HCT116 (cell line): ENCODE data around the gene PRRC2C. TPM values are rescaled to one million over a fixed set of nuclear protein-coding genes. Genes with fewer than 3 reads are reported as not detected.
A peak's percentile ranks its signal among the peaks of the same experiment; 100 is the strongest.

Experiments
- ATAC-seq: fragments of 200-7000 bp; cut with Tn5 transposase; 2 replicates; pipeline ENCODE4 v1.9.1; 2020; ENCODE audit warnings: mild to moderate bottlenecking, moderate library complexity
- BruUV-seq: library from RNA; stranded (reverse); fragments of 400-500 nt; replicated peaks from 2 replicates; lab custom pipeline; 2021; lab: Mats Ljungman, UMichigan
- CTCF ChIA-PET: fragments of 300-600 bp; sonication (Branson Sonifier 250); formaldehyde crosslinking; loops from one replicate; lab custom pipeline; 2021; ENCODE audit warnings: antibody characterized with exemption; lab: Charles Lee
- POLR2A ChIA-PET: fragments of 300-600, 350-600 bp; sonication (Branson Sonifier 250); formaldehyde crosslinking; loops from one replicate; lab custom pipeline; 2021; ENCODE audit warnings: antibody characterized with exemption; lab: Charles Lee
- RAD21 ChIA-PET, 2 experiments: fragments of 300-600 bp; sonication (Branson Sonifier 250); formaldehyde crosslinking; loops; one replicate each; lab custom pipeline; 2023; ENCODE audit warnings: low total read pairs in 2 of 2; ENCODE audit not compliant: uncharacterized antibody in 2 of 2, unreplicated experiment in 2 of 2, low non-redundant PET in 1 of 2; lab: Charles Lee
- DNase-seq: peaks from one replicate; pipeline ENCODE4 v3.0.0-alpha.2; 2010; ENCODE audit warnings: low read depth, low spot score
- H2AFZ ChIP-seq: fragments of 200-600 bp; shearing (Covaris generic), sonication (generic); 2 replicates; pipeline ENCODE4 v1.6.1; 2017; ENCODE audit warnings: low read depth, mixed run types, mixed read lengths, antibody characterized with exemption, low read length; ENCODE audit not compliant: poor library complexity, severe bottlenecking
- H3K27ac ChIP-seq: 2 replicates; pipeline ENCODE4 v1.5.1; 2012; ENCODE audit warnings: low read depth, low read length
- H3K27me3 ChIP-seq: fragments of 200-600 bp; sonication (generic); 2 replicates; pipeline ENCODE4 v1.6.1; 2016; ENCODE audit warnings: mixed run types, low read length, mixed read lengths; ENCODE audit not compliant: insufficient read depth
- H3K36me3 ChIP-seq, 2 experiments: fragments of 200-500 bp in 1 of 2; fragments of 200-600 bp in 1 of 2; sonication (Bioruptor generic) in 1 of 2; sonication (generic) in 1 of 2; 2 replicates each; pipeline versions ENCODE4 v1.5.1 to v1.6.1; 2014 to 2016; ENCODE audit warnings: low read length in 2 of 2, inconsistent platforms in 1 of 2, mixed read lengths in 1 of 2, mixed run types in 1 of 2; ENCODE audit not compliant: insufficient read depth in 2 of 2, control insufficient read depth in 1 of 2
- H3K4me1 ChIP-seq, 2 experiments: fragments of 200-600 bp in 1 of 2; sonication (generic) in 1 of 2; 2 replicates each; pipeline versions ENCODE4 v1.5.1 to v1.6.1; 2012 to 2017; ENCODE audit warnings: low read length in 2 of 2, inconsistent platforms in 1 of 2, mild to moderate bottlenecking in 1 of 2, mixed read lengths in 1 of 2, mixed run types in 1 of 2, moderate library complexity in 1 of 2; ENCODE audit not compliant: insufficient read depth in 2 of 2, control insufficient read depth in 1 of 2
- H3K4me2 ChIP-seq: fragments of 200-600 bp; sonication (generic); 2 replicates; pipeline ENCODE4 v1.6.1; 2017; ENCODE audit warnings: mixed run types, low read length, mixed read lengths
- H3K4me3 ChIP-seq, 2 experiments: fragments of 200-600 bp in 1 of 2; sonication (generic) in 1 of 2; replicated peaks in 1 of 2; 2 replicates each; pipeline ENCODE4 v1.5.1; 2011 to 2016; ENCODE audit warnings: low read length in 2 of 2, control low read depth in 1 of 2, low read depth in 1 of 2, mild to moderate bottlenecking in 1 of 2, mixed read lengths in 1 of 2, mixed run types in 1 of 2
- H3K79me2 ChIP-seq: fragments of 200-600 bp; sonication (generic); 2 replicates; pipeline ENCODE4 v1.6.1; 2017; ENCODE audit warnings: mild to moderate bottlenecking, mixed run types, low read length, moderate library complexity, mixed read lengths; ENCODE audit not compliant: insufficient read depth
- H3K9ac ChIP-seq: fragments of 200-600 bp; sonication (generic); 2 replicates; pipeline ENCODE4 v1.6.1; 2016; ENCODE audit warnings: low read length, mixed read lengths
- H3K9me2 ChIP-seq: fragments of 200-600 bp; sonication (generic), shearing (Covaris generic); 2 replicates; pipeline ENCODE4 v1.6.1; 2017; ENCODE audit warnings: mixed run types, mild to moderate bottlenecking, moderate library complexity; ENCODE audit not compliant: insufficient read depth
- H3K9me3 ChIP-seq, 2 experiments: fragments of 200-500 bp in 1 of 2; fragments of 200-600 bp in 1 of 2; sonication (Bioruptor generic) in 1 of 2; sonication (generic) in 1 of 2; 2 replicates each; pipeline ENCODE4 v1.6.1; 2014 to 2017; ENCODE audit warnings: low read length in 2 of 2, mixed read lengths in 2 of 2, inconsistent platforms in 1 of 2, low read depth in 1 of 2, mild to moderate bottlenecking in 1 of 2, mixed run types in 1 of 2, moderate library complexity in 1 of 2; ENCODE audit not compliant: control insufficient read depth in 1 of 2, insufficient read depth in 1 of 2
- H4K20me1 ChIP-seq: fragments of 200-600 bp; sonication (generic), shearing (Covaris generic); 2 replicates; pipeline ENCODE4 v1.6.1; 2017; ENCODE audit warnings: mixed run types, mild to moderate bottlenecking, moderate library complexity; ENCODE audit not compliant: insufficient read depth
- CBX3 ChIP-seq: IDR thresholded peaks from 2 replicates; pipeline ENCODE4 v1.6.1; 2012; ENCODE audit warnings: low read depth
- CEBPB ChIP-seq: IDR thresholded peaks from 2 replicates; pipeline ENCODE4 v1.6.1; 2012; ENCODE audit warnings: low read depth
- EGR1 ChIP-seq: IDR thresholded peaks from 2 replicates; pipeline ENCODE4 v1.6.1; 2012; ENCODE audit warnings: low read depth
- ELF1 ChIP-seq: IDR thresholded peaks from 2 replicates; pipeline ENCODE4 v1.6.1; 2012; ENCODE audit warnings: low read depth, borderline replicate concordance
- EZH2phosphoT487 ChIP-seq: fragments of 200-600 bp; IDR thresholded peaks from 2 replicates; pipeline ENCODE4 v1.6.1; 2018; ENCODE audit warnings: antibody characterized with exemption, borderline replicate concordance
- FOSL1 ChIP-seq: IDR thresholded peaks from 2 replicates; pipeline ENCODE4 v1.6.1; 2012; ENCODE audit warnings: low read depth
- JUND ChIP-seq: IDR thresholded peaks from 2 replicates; pipeline ENCODE4 v1.6.1; 2012
- POLR2A ChIP-seq: IDR thresholded peaks from 2 replicates; pipeline ENCODE4 v1.7.0; 2011; ENCODE audit warnings: borderline replicate concordance; ENCODE audit not compliant: insufficient read depth, insufficient read length; ENCODE audit errors: extremely low read depth
- POLR2AphosphoS5 ChIP-seq: IDR thresholded peaks from 2 replicates; pipeline ENCODE4 v1.6.1; 2011; ENCODE audit warnings: mild to moderate bottlenecking, low read depth, low read length, moderate library complexity
- SIN3A ChIP-seq: IDR thresholded peaks from 2 replicates; pipeline ENCODE4 v1.6.1; 2012; ENCODE audit warnings: low read depth
- SP1 ChIP-seq: IDR thresholded peaks from 2 replicates; pipeline ENCODE4 v1.6.1; 2012; ENCODE audit warnings: low read depth
- SRF ChIP-seq: IDR thresholded peaks from 2 replicates; pipeline ENCODE4 v1.6.1; 2012; ENCODE audit warnings: low read depth
- TCF7L2 ChIP-seq: IDR thresholded peaks from 2 replicates; pipeline ENCODE4 v1.7.0; 2011; ENCODE audit warnings: borderline replicate concordance, inconsistent platforms; ENCODE audit not compliant: insufficient read depth, insufficient read length; ENCODE audit errors: extremely low read depth
- YY1 ChIP-seq: IDR thresholded peaks from 2 replicates; pipeline ENCODE4 v1.6.1; 2011; ENCODE audit warnings: low read length, low read depth, moderate library complexity, mild to moderate bottlenecking; ENCODE audit not compliant: insufficient replicate concordance; ENCODE audit errors: extremely low read depth
- ZFX ChIP-seq: fragments of 450-650 bp; IDR thresholded peaks from 2 replicates; pipeline ENCODE4 v1.6.1; 2017
- intact Hi-C: fragments of 100-400 bp; cut with micrococcal nuclease; formaldehyde crosslinking; loops from 2 replicates; pipeline ENCODE4 v1.10.0; 2022
- total RNA-seq: library from RNA; stranded (reverse); gene quantifications from one replicate; pipeline ENCODE4 v1.2.1, GENCODE V29; 2021; ENCODE audit not compliant: unreplicated experiment
- TF ChIP-seq, protein P1 (sequence below): IDR thresholded peaks from 2 replicates; pipeline ENCODE4 v1.6.1; 2012

The PRRC2C gene
- total RNA-seq, 1 experiment from 2014 or later: 154 TPM

DNA sequence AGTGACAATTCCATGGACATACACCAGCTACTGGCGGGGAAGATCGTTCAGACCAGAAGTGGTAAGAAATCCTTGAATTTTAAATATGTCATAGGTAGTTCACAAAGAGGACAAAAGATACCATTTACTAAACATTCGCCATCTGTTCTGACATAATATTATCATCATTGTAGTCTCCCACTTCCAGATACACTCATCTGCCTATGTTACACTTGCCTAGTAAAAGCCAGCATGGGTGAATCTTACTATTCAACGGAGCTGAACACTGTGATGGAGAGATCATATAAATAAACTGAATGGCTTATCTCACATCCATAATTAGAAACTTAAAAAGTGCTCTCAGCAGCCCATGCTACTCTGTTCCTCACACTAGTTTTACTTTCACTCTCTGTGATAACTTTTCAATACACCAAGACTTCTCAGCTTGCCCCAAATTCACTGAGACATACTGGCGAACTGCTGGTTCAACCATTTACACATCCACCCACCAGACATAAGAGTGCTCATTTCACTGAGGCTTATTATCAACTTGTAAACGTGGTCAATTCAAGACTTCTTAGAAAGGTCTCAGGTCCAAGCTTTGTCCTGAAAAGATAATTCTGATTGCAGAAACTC lies 463 bp upstream of the PRRC2C start:
- H3K4me3 ChIP-seq: peak overlapping the region; percentile 95 to 98
- DNase-seq: no peak
- H3K4me1 ChIP-seq: peaks cover 9 to 14% of the 10 kb centered on the region in 2 experiments
- no peaks in the 10 kb centered on the region for H3K27me3 ChIP-seq
- H3K9ac ChIP-seq: peak overlapping the region; percentile 98
- peaks cover 34% of the 10 kb centered on the region for H4K20me1 ChIP-seq
- ATAC-seq: peak; percentile 39
- ChIA-PET CTCF (interaction anchor here (1.1 to 1.9 kb wide), 10 partner anchors 8 to 231 kb away, joined by 3 to 8 read pairs (median 5); partner anchors contain the start of gene FMO4), POLR2A (interaction anchor here (0.8 to 0.9 kb wide), 2 partner anchors 13 to 16 kb away, joined by 3 to 4 read pairs; no protein-coding TSS in a partner anchor), RAD21 (no interaction called here)
- peaks cover 0 to 4% of the 10 kb centered on the region in 2 experiments; a peak in 3 of 4 replicates for H3K36me3 ChIP-seq
- intact Hi-C loops: no loop called here
- H3K9me2 ChIP-seq: no peaks in the 10 kb centered on the region
- H2AFZ ChIP-seq: peak overlapping the region; percentile 76
- TF ChIP-seq ZFX (no peak), FOSL1 (0 out of 2 replicates have a peak, but pooled peaks have one; percentile 9), CEBPB (peak; percentile 31; the same call in 1 of the 2 replicates)
- peak overlapping the region; percentile 37; the same call in 1 of the 2 replicates for H3K27ac ChIP-seq
- peaks cover 46% of the 10 kb centered on the region for H3K79me2 ChIP-seq
- BruUV-seq: TSS peak; percentile 96
- peak overlapping the region; percentile 80 for H3K4me2 ChIP-seq
- no peaks in the 10 kb centered on the region for H3K9me3 ChIP-seq

DNA sequence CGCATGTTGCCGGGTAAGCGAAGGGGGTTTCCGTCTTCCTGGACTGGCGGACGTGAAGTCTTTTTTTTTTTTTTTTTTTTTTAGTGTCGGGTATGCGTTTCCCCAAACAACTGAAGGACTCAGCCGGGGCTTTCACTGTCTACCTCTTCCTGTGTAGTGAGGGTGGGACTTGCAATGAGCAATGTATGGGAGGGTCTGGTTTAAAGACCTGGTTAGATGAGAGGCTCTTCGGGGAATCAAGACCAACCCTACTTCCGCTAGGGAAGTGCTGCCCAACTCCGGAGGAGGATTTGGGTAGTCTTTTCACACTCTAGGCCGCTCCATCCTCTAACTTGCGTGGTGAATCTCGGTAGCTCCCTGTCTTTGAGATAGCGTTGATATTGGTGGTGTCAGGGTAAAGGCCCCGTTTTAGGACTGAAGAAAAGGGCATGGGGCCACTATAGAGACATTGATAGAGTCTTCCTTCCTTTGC lies 754 bp downstream of the PRRC2C start:
- no peak overlapping the region for H2AFZ ChIP-seq
- DNase-seq (peak; percentile 16), ATAC-seq (peak; percentile 39)
- H3K4me2 ChIP-seq: peak overlapping the region; percentile 80
- intact Hi-C loops: no loop called here
- H3K4me3 ChIP-seq: peak overlapping the region; percentile 95 to 98
- H3K4me1 ChIP-seq: peaks cover 9 to 14% of the 10 kb centered on the region in 2 experiments
- H3K27ac ChIP-seq: peak overlapping the region; percentile 90
- H3K9me3 ChIP-seq: no peaks in the 10 kb centered on the region
- H3K79me2 ChIP-seq: peaks cover 58% of the 10 kb centered on the region
- TF ChIP-seq SRF: no peak
- TF ChIP-seq JUND: no peak
- no peak for TF ChIP-seq ZFX
- no peak for TF ChIP-seq YY1
- TF ChIP-seq, protein P1, sequence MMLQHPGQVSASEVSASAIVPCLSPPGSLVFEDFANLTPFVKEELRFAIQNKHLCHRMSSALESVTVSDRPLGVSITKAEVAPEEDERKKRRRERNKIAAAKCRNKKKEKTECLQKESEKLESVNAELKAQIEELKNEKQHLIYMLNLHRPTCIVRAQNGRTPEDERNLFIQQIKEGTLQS: no peak
- TF ChIP-seq POLR2A: no peak
- TF ChIP-seq CEBPB: no peak
- TF ChIP-seq POLR2AphosphoS5: no peak
- no peak for TF ChIP-seq CBX3
- TF ChIP-seq SP1: no peak
- TF ChIP-seq ELF1: no peak
- no peak for TF ChIP-seq EGR1
- TF ChIP-seq EZH2phosphoT487: no peak
- no peak for TF ChIP-seq SIN3A
- TF ChIP-seq TCF7L2: no peak
- TF ChIP-seq FOSL1: no peak
- BruUV-seq: no TSS peak
- peaks cover 44% of the 10 kb centered on the region for H4K20me1 ChIP-seq
- H3K36me3 ChIP-seq: peaks cover under 1 to 12% of the 10 kb centered on the region in 2 experiments; a peak in 3 of 4 replicates
- no peaks in the 10 kb centered on the region for H3K27me3 ChIP-seq
- POLR2A ChIA-PET: interaction anchor here (0.8 kb wide), 1 partner anchor 12 kb away, joined by 3 read pairs; no protein-coding TSS in a partner anchor
- CTCF ChIA-PET: interaction anchor here (1.2 to 1.9 kb wide), 8 partner anchors 8 to 172 kb away, joined by 3 to 8 read pairs (median 5); partner anchors contain the start of gene FMO4
- H3K9me2 ChIP-seq: no peaks in the 10 kb centered on the region
- RAD21 ChIA-PET: no interaction called here
- H3K9ac ChIP-seq: peak overlapping the region; percentile 98
